IMR-90 (cell line): ENCODE data around the gene ATP11A.

Experiments used
- MAFK ChIP-seq: IDR thresholded peaks from 2 replicates; pipeline ENCODE4 v1.6.1; 2012; ENCODE audit warnings: low read depth, low read length, improper control_type of control experiment
- MAZ ChIP-seq: IDR thresholded peaks from 2 replicates; pipeline ENCODE4 v1.6.1; 2012; ENCODE audit warnings: low read depth, mild to moderate bottlenecking, low read length, improper control_type of control experiment, moderate library complexity, borderline replicate concordance
- NFE2L2 ChIP-seq: fragments of 150-350 bp; IDR thresholded peaks from 2 replicates; pipeline ENCODE4 v1.6.1; 2016; ENCODE audit warnings: low read depth, mild to moderate bottlenecking, low read length
- POLR2A ChIP-seq: IDR thresholded peaks from 2 replicates; pipeline ENCODE4 v1.6.1; 2012; ENCODE audit warnings: mild to moderate bottlenecking, low read depth, low read length
- SMC3 ChIP-seq: fragments of 150-350 bp; IDR thresholded peaks from 2 replicates; pipeline ENCODE4 v1.6.1; 2016; ENCODE audit warnings: low read depth, mild to moderate bottlenecking, antibody characterized with exemption, low read length, moderate library complexity
- TF ChIP-seq, protein P1 (sequence below): conservative IDR thresholded peaks from 2 replicates; pipeline ENCODE4 v1.5.1; 2012; ENCODE audit warnings: mild to moderate bottlenecking, low read depth, low read length, improper control_type of control experiment
- TF ChIP-seq, protein P2 (sequence below): fragments of 150-350 bp; IDR thresholded peaks from 2 replicates; pipeline ENCODE4 v1.6.1; 2017; ENCODE audit warnings: mild to moderate bottlenecking, antibody characterized with exemption, low read length, low read depth

- TF ChIP-seq, protein P1, sequence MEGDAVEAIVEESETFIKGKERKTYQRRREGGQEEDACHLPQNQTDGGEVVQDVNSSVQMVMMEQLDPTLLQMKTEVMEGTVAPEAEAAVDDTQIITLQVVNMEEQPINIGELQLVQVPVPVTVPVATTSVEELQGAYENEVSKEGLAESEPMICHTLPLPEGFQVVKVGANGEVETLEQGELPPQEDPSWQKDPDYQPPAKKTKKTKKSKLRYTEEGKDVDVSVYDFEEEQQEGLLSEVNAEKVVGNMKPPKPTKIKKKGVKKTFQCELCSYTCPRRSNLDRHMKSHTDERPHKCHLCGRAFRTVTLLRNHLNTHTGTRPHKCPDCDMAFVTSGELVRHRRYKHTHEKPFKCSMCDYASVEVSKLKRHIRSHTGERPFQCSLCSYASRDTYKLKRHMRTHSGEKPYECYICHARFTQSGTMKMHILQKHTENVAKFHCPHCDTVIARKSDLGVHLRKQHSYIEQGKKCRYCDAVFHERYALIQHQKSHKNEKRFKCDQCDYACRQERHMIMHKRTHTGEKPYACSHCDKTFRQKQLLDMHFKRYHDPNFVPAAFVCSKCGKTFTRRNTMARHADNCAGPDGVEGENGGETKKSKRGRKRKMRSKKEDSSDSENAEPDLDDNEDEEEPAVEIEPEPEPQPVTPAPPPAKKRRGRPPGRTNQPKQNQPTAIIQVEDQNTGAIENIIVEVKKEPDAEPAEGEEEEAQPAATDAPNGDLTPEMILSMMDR = no peak
- no peak for TF ChIP-seq POLR2A
- TF ChIP-seq, protein P2, sequence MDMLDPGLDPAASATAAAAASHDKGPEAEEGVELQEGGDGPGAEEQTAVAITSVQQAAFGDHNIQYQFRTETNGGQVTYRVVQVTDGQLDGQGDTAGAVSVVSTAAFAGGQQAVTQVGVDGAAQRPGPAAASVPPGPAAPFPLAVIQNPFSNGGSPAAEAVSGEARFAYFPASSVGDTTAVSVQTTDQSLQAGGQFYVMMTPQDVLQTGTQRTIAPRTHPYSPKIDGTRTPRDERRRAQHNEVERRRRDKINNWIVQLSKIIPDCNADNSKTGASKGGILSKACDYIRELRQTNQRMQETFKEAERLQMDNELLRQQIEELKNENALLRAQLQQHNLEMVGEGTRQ = no peak
- no peak for TF ChIP-seq MAFK
- TF ChIP-seq MAZ = no peak
- no peak for TF ChIP-seq NFE2L2
- TF ChIP-seq SMC3 = no peak
These were observed 40.7 kb upstream of the ATP11A start for GRCh38 chr13:112648966-112649690.
